GM18508 (cell line): ENCODE measurements around the gene SMAD4.
"Not testable (repeated sequence)": the region's sequence is repeated elsewhere in the genome, so short reads cannot be mapped to it uniquely, and the experiment has no call there.

Source experiments
- ATAC-seq: cut with Tn5 transposase; IDR thresholded peaks from one replicate; pipeline ENCODE4 v1.9.1; 2021; ENCODE audit warnings: moderate number of reproducible peaks; ENCODE audit not compliant: insufficient read depth, unreplicated experiment

SMAD4 gene

GRCh38 chr18:51066273-51066672, 36.3 kb downstream of the SMAD4 start:
- no peak for ATAC-seq

GRCh38 chr18:51068105-51068504, 38.1 kb downstream of the SMAD4 start:
- ATAC-seq, result no peak

GRCh38 chr18:51069885-51070284, 39.9 kb downstream of the SMAD4 start:
- ATAC-seq, result no peak

GRCh38 chr18:51070545-51070944, 40.5 kb downstream of the SMAD4 start:
- no peak for ATAC-seq

- no peak for ATAC-seq
Observed at GRCh38 chr18:51072586-51073313, 42.7 kb downstream of the SMAD4 start.

- peak; percentile 66 for ATAC-seq
Observed at GRCh38 chr18:51074605-51075004, 44.6 kb downstream of the SMAD4 start.

- no peak for ATAC-seq
Observed at GRCh38 chr18:51076503-51076902, 46.5 kb downstream of the SMAD4 start.

GRCh38 chr18:51077217-51077616, 47.2 kb downstream of the SMAD4 start:
- ATAC-seq, result no peak

- no peak for ATAC-seq
Observed at GRCh38 chr18:51078026-51078425, 48.0 kb downstream of the SMAD4 start.

- peak; percentile 63 for ATAC-seq
Observed at GRCh38 chr18:51082571-51083267, 52.7 kb downstream of the SMAD4 start.

- ATAC-seq, result no peak
Observed at GRCh38 chr18:51083398-51083797, 53.4 kb downstream of the SMAD4 start.

GRCh38 chr18:51088410-51088809, 58.4 kb downstream of the SMAD4 start:
- no peak for ATAC-seq

GRCh38 chr18:51089691-51090090, 59.7 kb downstream of the SMAD4 start:
- ATAC-seq, result no peak

- ATAC-seq, result no peak
Observed at GRCh38 chr18:51091270-51091669, 61.3 kb downstream of the SMAD4 start.

GRCh38 chr18:51092117-51092516, 62.1 kb downstream of the SMAD4 start:
- no peak for ATAC-seq

GRCh38 chr18:51092967-51093366, 63.0 kb downstream of the SMAD4 start:
- ATAC-seq, result not testable (repeated sequence)

GRCh38 chr18:51097021-51097822, 67.2 kb downstream of the SMAD4 start:
- ATAC-seq, result no peak

GRCh38 chr18:51098082-51098481, 68.1 kb downstream of the SMAD4 start:
- no peak for ATAC-seq

GRCh38 chr18:51098513-51098912, 68.5 kb downstream of the SMAD4 start:
- no peak for ATAC-seq

- no peak for ATAC-seq
Observed at GRCh38 chr18:51100385-51101120, 70.5 kb downstream of the SMAD4 start.
